GM19025 (cell line): Measurements from ENCODE around the gene SFMBT1.

Source experiments
- ATAC-seq: cut with Tn5 transposase; IDR thresholded peaks from one replicate; pipeline ENCODE4 v1.9.1; 2021; ENCODE audit warnings: mild to moderate bottlenecking, low read depth, moderate library complexity; ENCODE audit not compliant: unreplicated experiment

The SFMBT1 gene

GRCh38 chr3:53005338-53005737 lies 40.5 kb downstream of the SFMBT1 start:
- no peak for ATAC-seq

DNA sequence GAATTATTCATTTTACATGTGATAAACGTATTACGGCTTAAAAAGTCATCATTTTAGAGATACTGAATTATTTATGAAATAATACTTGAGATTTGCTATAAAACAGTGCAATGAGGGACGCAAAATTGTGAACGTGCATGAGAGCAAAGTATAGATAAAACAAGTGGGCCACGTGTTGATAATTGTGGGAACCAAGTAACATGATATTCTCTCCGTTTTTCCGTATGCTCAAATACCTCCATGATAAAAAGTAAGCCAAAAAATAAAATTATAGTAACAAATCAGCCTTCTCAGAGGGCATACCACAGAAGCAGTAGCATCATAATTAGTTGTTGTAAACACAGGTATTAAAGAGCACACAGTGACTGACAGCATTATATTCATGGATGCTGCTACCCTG lies 42.6 kb downstream of the SFMBT1 start:
- ATAC-seq: no peak

GRCh38 chr3:52998771-52999513 lies 46.9 kb downstream of the SFMBT1 start:
- ATAC-seq: no peak

- no peak for ATAC-seq
Observed at GRCh38 chr3:52990637-52991036, 55.2 kb downstream of the SFMBT1 start.

- ATAC-seq: no peak
Observed at GRCh38 chr3:52986938-52987337, 58.9 kb downstream of the SFMBT1 start.

GRCh38 chr3:52986049-52986448 lies 59.8 kb downstream of the SFMBT1 start:
- ATAC-seq: no peak

- peak; percentile 14 for ATAC-seq
Observed at GRCh38 chr3:52983828-52984227, 62.0 kb downstream of the SFMBT1 start.

GRCh38 chr3:52983336-52983807 lies 62.5 kb downstream of the SFMBT1 start:
- ATAC-seq: peak; percentile 76

DNA sequence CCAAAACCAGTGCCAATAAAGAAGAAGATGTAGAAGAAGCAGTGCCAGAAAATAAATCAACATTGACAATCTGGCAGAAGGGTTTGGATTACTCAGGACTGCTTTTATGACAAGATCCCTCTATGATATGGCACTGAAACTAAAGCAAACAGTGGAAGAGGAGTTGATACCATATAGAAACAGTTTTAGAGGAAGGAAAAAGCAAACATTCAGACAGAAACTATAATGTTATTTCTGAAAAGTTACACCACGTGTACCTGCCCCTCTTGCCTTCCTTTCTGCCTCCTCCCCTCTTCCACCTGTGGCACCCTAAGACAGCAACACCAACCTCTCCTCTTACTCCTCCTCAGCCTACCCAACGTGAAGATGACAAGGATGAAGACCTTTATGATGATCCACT lies 63.0 kb downstream of the SFMBT1 start:
- peak; percentile 20 for ATAC-seq

DNA sequence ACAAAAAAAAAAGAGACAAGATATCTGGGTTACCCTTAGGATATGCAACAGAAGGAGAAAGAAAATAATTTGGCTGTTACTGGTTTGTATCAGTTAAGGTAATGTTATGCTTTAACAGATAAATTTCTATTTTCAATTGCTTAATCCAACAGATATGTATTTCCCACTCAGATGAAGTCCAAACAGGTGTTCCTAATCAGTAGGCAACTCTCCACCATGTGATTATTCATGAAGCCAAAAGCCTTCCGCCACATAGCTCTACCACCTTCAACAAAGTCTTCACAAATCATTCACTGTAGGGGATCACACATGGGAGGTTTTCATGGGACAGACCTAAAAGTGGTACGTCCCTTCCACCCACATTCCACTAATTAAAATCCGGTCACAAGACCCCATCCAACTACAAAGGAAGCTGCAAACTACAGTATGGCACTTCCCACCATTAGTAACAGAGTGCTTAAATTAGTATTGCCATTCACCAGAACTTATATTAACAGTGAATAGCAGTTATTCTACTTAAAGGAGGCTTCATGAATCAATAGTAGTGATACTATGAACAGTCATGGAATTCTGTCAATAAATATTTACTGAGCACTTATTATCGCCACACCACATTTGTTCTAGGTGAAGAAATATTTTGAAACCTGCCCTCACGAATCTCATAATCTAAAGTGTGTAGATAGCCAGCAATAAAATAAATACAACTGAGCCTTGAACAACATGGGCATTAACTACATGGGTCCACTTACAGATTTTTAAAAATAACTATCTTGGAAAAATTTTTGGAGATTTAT lies 66.5 kb downstream of the SFMBT1 start:
- no peak for ATAC-seq

DNA sequence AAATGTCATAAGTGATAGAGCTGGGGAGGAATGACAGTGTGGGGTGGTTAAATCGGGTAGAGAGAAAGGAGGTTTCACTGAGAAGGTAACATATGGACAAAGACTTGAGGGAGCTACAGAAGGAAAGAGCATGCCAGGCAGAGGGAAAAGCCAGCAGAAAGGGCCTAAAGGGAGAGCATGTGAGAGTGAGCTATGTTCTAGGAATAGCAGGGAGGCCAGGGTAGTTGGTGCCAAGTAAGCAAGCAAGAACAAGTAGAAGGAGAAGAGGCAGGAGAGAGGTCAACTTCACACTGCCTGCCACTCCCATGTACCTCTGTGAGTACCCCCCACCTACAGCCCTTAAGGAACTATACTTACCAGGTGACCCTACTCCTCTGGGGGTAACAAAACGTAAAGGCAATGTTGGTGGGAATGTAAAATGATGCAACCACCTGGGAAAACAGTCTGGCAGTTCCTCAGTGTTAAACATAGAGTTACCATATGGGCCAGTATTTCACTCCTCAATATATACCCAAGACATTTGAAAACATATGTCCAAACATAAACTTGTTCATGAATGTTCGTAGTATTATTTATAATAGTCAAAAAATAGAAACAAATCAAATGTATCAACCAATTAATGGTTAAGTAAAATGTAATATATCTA lies 67.6 kb downstream of the SFMBT1 start:
- ATAC-seq: no peak

DNA sequence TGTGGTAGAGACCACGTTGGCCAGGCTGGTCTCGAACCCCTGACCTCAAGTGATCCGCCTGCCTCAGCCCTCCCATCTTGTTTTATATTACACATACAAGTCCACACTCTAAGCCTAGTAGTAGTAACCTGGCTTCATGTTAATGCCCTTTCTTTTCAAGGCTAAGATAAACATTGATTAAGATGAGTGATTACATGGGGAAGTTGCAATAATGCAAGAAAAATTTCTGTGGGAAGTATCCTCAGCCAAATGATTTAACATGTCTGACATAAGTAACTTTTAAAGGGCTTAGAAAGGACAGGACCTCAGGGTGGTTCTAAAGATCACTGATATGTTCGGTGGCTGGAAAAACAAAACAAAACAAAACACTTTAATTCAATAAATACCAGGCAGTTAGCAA lies 72.1 kb downstream of the SFMBT1 start:
- ATAC-seq: no peak

- ATAC-seq: no peak
Observed at GRCh38 chr3:52971895-52972294, 74.0 kb downstream of the SFMBT1 start.

- no peak for ATAC-seq
Observed at GRCh38 chr3:52967398-52967797, 78.5 kb downstream of the SFMBT1 start.

DNA sequence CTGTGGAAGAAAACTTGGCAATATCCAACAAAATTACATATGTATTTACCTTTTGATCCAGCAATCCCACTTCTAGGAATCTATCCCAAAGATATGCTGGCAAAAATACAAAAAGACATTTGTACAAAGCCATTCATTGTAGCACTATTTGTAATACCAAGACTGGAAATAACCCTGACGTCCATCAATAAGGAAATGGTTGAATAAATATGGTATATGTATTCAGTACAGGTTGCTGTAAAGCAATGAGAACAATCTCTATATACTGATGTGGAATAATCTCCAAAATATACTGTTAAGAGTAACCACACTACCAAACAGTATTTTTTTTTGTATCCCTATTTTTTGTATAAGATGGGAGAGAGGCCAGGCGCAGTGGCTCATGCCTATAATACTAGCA lies 83.7 kb downstream of the SFMBT1 start:
- no peak for ATAC-seq

- no peak for ATAC-seq
Observed at GRCh38 chr3:52959773-52960172, 86.1 kb downstream of the SFMBT1 start.

DNA sequence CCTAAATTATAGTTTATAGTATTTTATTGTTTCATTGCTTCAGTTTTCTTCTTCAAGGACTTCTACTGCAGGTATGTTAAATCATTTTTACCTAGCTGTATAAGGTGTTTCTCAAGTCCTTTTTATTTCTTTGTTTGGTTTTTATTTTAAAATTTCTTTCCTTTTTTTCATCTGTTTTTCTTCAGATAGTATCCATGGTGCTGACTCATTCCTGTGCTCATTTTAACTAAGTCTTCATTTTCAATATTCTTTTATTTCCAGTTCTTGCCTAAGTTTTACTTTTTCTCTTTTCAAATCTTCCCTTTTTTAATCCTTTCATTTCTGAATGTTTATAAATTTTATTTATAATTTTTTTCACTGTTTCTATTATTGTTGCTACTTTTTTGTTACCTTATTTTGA lies 106.3 kb downstream of the SFMBT1 start:
- ATAC-seq: no peak

DNA sequence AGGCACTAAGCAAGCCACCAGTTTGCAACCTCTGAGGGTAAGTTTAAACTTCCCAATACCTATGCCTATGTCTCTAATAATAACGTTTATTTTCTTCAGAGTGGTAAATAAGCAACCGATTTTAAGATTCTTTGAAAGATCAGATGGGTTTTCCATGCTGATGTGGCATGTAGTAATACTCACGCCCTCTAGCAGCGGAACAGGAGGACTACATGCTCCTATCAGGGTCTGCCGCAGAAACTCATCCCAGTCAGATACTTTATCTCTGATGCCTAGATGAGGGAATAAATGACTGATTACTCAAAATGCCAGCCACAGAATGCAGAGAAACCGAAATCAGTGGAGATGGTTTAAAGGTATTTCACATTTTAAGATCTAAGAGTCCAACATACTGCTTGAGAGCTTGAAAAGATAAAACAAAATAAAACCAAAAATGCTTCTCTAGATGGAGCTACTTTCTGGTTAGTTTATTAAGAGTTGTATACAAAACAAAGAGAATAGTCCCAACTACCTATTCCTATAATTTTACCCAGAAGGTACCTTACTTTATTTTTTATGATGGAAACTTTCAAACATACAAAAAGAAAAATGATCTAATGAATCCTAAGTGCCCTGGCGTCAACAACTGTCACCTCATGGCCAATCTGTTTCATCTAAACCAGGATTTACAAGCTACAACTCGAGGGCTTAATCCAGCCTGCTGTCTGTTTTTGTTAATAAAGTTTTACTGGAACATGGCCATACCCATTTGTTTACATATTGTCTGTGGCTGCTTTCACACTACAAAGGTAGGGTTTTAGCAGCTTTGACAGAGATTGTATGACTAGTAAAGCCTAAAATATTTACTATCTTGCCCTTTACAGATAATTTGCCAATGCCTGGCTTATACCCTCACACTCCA lies 111.0 kb downstream of the SFMBT1 start:
- ATAC-seq: no peak

- ATAC-seq: no peak
Observed at GRCh38 chr3:52931889-52932288, 114.0 kb downstream of the SFMBT1 start.

- ATAC-seq: no peak
Observed at GRCh38 chr3:52931328-52931727, 114.5 kb downstream of the SFMBT1 start.
